Fibroblast of villous mesenchyme (primary cell): ENCODE measurements around the gene NELL1. TPM values are rescaled to one million over a fixed set of nuclear protein-coding genes. Genes with fewer than 3 reads are reported as not detected.

ENCODE experiments used
- DNase-seq: peaks from one replicate; pipeline ENCODE4 v3.0.0-alpha.2; 2010; ENCODE audit warnings: low read depth
- H3K4me3 ChIP-seq: 2 replicates; pipeline ENCODE4 v1.5.1; 2011; ENCODE audit warnings: low read depth, mild to moderate bottlenecking, low read length
- total RNA-seq: library from RNA; depleted of rRNA; stranded (reverse); fragments of >200 nt; gene quantifications from 2 replicates; pipeline ENCODE4 v1.2.3, GENCODE V29; 2012
- TF ChIP-seq, protein P1 (sequence below): IDR thresholded peaks from 2 replicates; pipeline ENCODE4 v1.5.1; 2012; ENCODE audit warnings: low read depth, mild to moderate bottlenecking, low read length; ENCODE audit not compliant: insufficient read depth

The NELL1 gene
- total RNA-seq, 1 donor: not detected

DNA sequence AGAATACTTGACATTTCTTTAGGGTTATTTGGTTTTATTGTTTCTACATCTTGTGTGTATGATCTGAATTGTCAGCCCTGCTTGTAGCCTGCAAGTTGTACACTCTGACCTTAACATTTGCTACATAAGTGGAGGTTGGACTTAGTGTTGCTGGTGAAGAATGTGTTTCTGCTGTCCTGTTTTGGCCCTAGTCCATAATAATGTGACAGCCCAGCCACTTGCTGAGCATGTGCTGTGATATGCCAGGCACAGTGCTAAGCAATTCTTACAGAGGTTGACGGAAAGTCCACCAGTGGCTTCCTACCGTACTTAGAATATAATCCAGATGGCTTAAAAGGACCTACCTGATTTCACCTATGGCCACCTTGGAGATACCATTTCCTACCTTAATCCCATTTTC lies 526.6 kb downstream of the NELL1 start:
- DNase-seq: no peak
- H3K4me3 ChIP-seq: no peak overlapping the region
- TF ChIP-seq, protein P1, sequence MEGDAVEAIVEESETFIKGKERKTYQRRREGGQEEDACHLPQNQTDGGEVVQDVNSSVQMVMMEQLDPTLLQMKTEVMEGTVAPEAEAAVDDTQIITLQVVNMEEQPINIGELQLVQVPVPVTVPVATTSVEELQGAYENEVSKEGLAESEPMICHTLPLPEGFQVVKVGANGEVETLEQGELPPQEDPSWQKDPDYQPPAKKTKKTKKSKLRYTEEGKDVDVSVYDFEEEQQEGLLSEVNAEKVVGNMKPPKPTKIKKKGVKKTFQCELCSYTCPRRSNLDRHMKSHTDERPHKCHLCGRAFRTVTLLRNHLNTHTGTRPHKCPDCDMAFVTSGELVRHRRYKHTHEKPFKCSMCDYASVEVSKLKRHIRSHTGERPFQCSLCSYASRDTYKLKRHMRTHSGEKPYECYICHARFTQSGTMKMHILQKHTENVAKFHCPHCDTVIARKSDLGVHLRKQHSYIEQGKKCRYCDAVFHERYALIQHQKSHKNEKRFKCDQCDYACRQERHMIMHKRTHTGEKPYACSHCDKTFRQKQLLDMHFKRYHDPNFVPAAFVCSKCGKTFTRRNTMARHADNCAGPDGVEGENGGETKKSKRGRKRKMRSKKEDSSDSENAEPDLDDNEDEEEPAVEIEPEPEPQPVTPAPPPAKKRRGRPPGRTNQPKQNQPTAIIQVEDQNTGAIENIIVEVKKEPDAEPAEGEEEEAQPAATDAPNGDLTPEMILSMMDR: no peak

DNA sequence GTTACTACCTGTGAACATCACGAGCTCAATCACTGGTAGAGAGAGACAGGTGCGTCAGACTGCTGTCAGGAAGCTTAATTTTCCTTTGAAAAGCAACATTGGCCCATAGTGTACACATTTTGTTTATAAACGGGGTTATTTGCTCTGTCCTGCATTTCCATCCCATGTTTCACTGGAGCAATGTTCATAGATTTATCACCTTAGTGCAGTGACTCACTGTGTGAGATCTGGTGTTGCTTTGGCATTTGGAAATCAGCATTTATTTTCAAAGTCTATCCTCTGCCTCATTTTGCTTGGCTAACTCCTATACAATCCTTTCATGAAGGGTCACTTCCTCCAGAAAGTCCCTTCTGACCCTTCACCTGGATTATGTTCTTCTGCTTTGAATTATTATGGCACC lies 529.1 kb downstream of the NELL1 start:
- H3K4me3 ChIP-seq: no peak overlapping the region
- DNase-seq: no peak
- TF ChIP-seq, protein P1: no peak

DNA sequence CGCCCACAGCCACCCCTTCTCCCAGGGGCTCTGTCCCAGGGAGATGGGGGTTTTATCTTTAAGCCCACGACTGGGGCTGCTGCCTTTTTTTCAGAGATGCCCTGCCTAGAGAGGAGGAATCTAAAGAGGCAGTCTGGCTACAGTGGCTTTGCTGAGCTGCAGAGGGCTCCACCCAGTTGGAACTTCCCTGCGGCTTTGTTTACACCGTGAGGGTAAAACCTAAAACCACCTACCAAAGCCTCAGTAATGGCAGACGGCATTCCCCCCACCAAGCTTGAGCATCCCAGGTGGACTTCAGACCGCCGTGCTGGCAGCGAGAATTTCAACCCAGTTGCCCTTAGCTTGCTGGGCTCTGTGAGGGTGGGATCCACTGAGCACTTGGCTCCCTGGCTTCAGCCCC lies 535.8 kb downstream of the NELL1 start:
- TF ChIP-seq, protein P1: no peak
- no peak overlapping the region for H3K4me3 ChIP-seq
- DNase-seq: no peak

DNA sequence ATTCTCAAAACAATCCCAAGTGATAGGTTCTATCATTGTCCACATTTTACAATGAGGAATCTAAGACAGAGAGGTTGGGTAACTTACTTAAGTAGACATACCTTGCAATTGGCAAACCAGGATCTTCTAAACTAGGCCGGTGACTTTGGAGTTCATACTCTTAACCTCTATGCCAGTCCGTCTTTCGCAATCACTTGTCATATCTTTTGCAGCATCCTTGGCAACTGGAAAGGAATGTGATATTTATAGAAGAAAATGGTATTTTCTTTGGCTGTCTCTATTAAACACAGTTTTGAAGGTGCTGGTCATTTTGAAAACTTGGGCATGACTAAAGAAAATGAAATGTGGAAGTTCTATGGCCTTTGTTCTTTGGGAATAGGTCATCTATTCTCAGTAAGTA lies 556.5 kb downstream of the NELL1 start:
- no peak overlapping the region for H3K4me3 ChIP-seq
- DNase-seq: no peak
- TF ChIP-seq, protein P1: no peak

DNA sequence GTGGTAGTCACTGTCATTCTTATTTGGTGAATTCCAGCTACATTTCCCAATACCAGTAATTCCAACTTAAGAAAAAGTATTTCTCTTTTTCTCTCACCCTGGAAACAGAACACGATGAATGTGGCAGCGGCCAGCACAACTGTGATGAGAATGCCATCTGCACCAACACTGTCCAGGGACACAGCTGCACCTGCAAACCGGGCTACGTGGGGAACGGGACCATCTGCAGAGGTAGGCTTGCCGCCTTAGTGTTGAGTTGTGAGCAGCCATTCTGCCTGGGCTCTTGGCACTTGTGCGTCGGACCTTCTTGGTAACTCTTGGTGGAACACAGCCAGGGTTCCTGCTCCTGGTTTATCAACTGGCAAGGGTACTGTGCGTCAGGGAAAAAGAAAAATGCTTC lies 559.8 kb downstream of the NELL1 start:
- TF ChIP-seq, protein P1: no peak
- no peak for DNase-seq
- H3K4me3 ChIP-seq: no peak overlapping the region

DNA sequence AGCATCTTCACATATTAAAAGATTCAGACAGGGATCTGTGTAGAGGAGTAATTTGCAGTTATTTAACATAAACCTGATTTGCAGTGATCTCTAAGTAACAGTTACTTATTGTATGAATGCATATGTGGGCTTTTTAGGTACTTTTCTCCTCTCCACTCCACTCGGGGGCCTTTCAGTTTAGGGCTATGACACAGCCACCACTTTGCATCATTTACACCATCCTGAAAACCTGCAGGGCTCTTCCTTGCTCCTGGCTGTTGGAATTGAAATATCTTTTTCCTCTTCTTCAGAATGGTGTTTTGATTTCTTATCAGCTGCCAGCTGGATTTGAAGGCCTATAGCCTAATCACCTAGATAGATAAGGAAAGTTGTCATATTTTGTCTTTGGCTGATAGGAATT lies 580.8 kb downstream of the NELL1 start:
- no peak for DNase-seq
- TF ChIP-seq, protein P1: no peak
- no peak overlapping the region for H3K4me3 ChIP-seq

DNA sequence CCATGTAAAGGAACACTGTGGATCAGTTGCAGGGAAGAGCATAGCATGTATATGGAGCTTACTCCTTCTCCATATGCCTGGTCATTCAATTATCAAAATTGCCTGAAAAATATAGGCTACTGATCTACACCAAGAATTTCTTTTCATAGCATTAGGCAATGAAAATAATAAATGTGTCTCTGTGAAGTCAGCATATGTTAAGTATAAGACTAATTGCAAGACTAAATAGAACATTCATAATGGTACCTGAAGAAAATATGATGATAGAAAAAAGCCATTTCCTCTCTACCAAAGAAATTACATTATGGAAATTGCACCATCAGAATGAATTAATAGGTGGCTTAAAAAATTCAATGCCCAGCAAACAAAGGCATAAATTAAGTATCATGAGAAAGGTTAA lies 584.7 kb downstream of the NELL1 start:
- H3K4me3 ChIP-seq: no peak overlapping the region
- TF ChIP-seq, protein P1: no peak
- DNase-seq: no peak
